GM20000 (cell line): ENCODE measurements around the gene RMND5B.

Experiments used
- DNase-seq: peaks from one replicate; pipeline ENCODE4 v3.0.0; 2012; ENCODE audit warnings: low spot score
- CTCF ChIP-seq: IDR thresholded peaks from 2 replicates; pipeline ENCODE4 v1.5.1; 2012; ENCODE audit warnings: mild to moderate bottlenecking, control low read depth; ENCODE audit errors: extremely low read depth, missing control alignments

The RMND5B gene

DNA sequence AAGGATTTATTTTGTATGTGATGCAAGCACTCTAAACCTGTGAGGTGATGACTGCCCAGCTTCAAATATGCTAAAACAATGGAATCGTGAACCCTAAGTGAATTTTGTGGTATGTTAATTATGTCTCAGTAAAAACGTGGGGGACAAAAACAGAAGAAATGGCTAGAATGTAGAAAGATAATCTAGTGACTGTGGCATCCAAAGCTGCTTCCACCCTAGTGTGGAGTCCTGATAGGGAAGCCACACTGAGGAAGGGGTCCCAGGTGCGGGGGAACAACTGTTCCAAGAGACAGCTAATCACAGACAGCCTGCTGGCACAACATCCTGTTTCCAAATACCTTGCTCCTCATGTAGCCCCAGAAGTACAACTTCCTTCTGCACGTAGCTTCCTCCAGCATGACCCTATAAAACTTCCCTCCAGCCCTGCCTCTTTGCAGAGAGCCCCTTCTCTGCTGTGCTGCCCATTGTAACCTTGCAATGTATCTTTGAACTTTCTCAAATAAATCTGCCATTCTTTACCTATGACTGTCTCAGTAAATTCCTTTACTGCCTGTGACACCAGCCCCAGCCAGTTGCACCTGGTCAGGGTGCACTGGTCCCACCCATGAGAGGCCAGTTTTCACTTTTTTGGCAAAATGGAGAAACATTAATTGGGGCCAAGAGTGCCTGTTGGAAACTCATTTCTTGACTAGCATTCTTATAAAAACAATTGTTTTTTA lies 51.5 kb downstream of the RMND5B start:
- no peak for TF ChIP-seq CTCF
- no peak for DNase-seq

- no peak for DNase-seq
- no peak for TF ChIP-seq CTCF
Observed at GRCh38 chr5:178186427-178186826, 55.6 kb downstream of the RMND5B start.

- no peak for TF ChIP-seq CTCF
- no peak for DNase-seq
Observed at GRCh38 chr5:178187014-178187413, 56.2 kb downstream of the RMND5B start, which contains the start of gene GMCL2. Gene GMCL2, minus strand, starts transcription at chr5:178187371. Its CDS starts 72 bp downstream, at chr5:178187299.

DNA sequence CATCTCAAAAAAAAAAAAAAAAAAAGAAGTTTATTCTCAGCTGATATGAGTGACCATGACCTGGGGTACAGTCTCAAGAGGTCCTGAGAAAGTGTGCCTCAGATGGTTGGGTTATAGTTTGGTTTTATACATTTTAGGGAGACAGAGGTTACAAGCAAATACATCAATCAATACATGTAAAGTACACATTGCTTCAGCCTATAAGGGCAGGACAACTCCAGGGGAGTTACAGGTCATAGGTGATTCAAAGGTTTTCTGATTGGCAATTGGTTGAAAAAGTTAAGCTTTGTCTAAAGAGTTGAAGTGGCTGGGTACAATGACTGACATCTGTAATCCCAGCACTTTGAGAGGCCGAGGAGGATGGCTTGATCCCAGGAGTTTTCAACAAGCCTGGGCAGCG lies 58.6 kb downstream of the RMND5B start:
- no peak for TF ChIP-seq CTCF

GRCh38 chr5:178191661-178192060 lies 60.8 kb downstream of the RMND5B start:
- TF ChIP-seq CTCF: no peak
- DNase-seq: no peak

More for the DNA sequence above, 58.6 kb downstream of the RMND5B start:
- DNase-seq: no peak

DNA sequence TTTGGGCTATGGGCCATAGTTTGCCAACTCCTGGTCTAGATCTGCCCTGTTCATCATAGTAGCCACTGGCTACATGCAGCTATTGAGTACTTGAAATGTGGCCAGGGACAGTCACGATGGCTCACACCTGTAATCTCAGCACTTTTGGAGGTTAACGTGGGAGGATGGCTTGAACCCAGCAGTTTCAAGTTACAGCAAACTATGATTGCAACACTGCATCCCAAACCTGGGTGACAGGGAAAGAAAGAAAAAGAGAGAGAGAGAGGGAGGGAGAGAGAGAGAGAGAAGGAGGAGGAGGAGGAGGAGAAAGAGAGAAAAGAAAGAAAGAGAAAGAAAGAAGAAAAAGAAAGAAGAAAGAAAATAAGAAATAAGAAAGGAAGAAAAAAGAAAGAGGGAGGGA lies 61.4 kb downstream of the RMND5B start:
- DNase-seq: no peak
- no peak for TF ChIP-seq CTCF

DNA sequence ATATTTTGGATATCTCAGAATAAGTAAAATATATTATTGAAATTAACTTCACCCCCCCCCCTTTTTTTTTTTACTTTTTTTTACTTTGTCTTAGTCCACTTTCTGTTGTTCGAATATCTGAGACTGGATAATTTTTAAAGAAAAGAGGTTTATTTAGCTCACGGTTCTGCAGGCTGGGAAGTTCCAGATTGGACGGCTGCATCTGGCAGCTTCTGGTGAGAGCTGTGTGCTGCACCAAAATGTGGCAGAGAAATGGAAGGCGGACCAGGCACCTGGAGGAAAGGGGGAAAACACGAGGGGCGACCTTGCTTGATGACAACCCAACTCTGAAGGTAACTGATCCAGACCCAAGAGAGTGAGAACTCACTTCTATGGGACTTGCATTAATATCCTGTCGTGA lies 62.0 kb downstream of the RMND5B start:
- no peak for TF ChIP-seq CTCF

More for the DNA sequence above, 62.0 kb downstream of the RMND5B start:
- no peak for DNase-seq
